Caco-2 (cell line): ENCODE results near the gene LMX1B. TPM values are rescaled to one million over a fixed set of nuclear protein-coding genes. Genes with fewer than 3 reads are reported as not detected.

ENCODE experiments used
- BruUV-seq: library from RNA; stranded (reverse); fragments of 400-500 nt; replicated peaks from 2 replicates; lab custom pipeline; 2021; lab: Mats Ljungman, UMichigan
- CTCF ChIA-PET: fragments of 300-600 bp; sonication (Branson Sonifier 250); formaldehyde crosslinking; loops from one replicate; lab custom pipeline; 2022; ENCODE audit warnings: antibody characterized with exemption; lab: Charles Lee
- POLR2A ChIA-PET: fragments of 300-600 bp; sonication (Branson Sonifier 250); formaldehyde crosslinking; loops from one replicate; lab custom pipeline; 2022; ENCODE audit warnings: antibody characterized with exemption; lab: Charles Lee
- DNase-seq, 2 experiments: peaks; one replicate each; pipeline versions ENCODE4 v3.0.0 to v3.0.0-alpha.2; 2020 to 2022
- H3K27me3 ChIP-seq: replicated peaks from 2 replicates; pipeline ENCODE4 v1.6.0; 2011; ENCODE audit warnings: low read length; ENCODE audit not compliant: control insufficient read depth, insufficient read depth
- H3K36me3 ChIP-seq: 2 replicates; pipeline ENCODE4 v1.5.1; 2011; ENCODE audit warnings: low read length; ENCODE audit not compliant: control insufficient read depth, insufficient read depth
- H3K4me1 ChIP-seq: fragments of 250-450 bp; sonication (Bioruptor Pico); 2 replicates; pipeline ENCODE4 v1.5.1; 2020; ENCODE audit warnings: mild to moderate bottlenecking
- H3K4me3 ChIP-seq: 2 replicates; pipeline ENCODE4 v1.5.1; 2011; ENCODE audit warnings: low read depth, mild to moderate bottlenecking, control low read depth, low read length
- H3K9me3 ChIP-seq: fragments of 250-450 bp; sonication (Bioruptor Pico); 2 replicates; pipeline ENCODE4 v1.5.1; 2020; ENCODE audit warnings: mild to moderate bottlenecking, moderate library complexity
- H3K27ac Mint-ChIP-seq: one replicate; pipeline ENCODE4 v1.8.0; 2022; ENCODE audit warnings: mixed read lengths; ENCODE audit not compliant: unreplicated experiment
- H3K27me3 Mint-ChIP-seq: one replicate; pipeline ENCODE4 v1.8.0; 2022; ENCODE audit warnings: mixed read lengths; ENCODE audit not compliant: insufficient read depth, unreplicated experiment
- H3K36me3 Mint-ChIP-seq: one replicate; pipeline ENCODE4 v1.8.0; 2022; ENCODE audit warnings: mild to moderate bottlenecking, mixed read lengths; ENCODE audit not compliant: insufficient read depth, unreplicated experiment
- H3K4me1 Mint-ChIP-seq: one replicate; pipeline ENCODE4 v1.8.0; 2022; ENCODE audit warnings: low read depth, mixed read lengths; ENCODE audit not compliant: unreplicated experiment
- H3K4me3 Mint-ChIP-seq: one replicate; pipeline ENCODE4 v1.8.0; 2022; ENCODE audit warnings: mild to moderate bottlenecking, moderate library complexity, mixed read lengths; ENCODE audit not compliant: unreplicated experiment
- H3K9me3 Mint-ChIP-seq: one replicate; pipeline ENCODE4 v1.8.0; 2022; ENCODE audit warnings: mixed read lengths; ENCODE audit not compliant: unreplicated experiment
- CTCF ChIP-seq, 2 experiments: fragments of 200-600 bp in 1 of 2; IDR thresholded peaks; 1 replicate in 1 of 2; 2 replicates in 1 of 2; pipeline versions ENCODE4 v1.5.1 to v1.8.0; 2011 to 2022; ENCODE audit warnings: antibody characterized with exemption in 1 of 2, control low read depth in 1 of 2, inconsistent platforms in 1 of 2, low read depth in 1 of 2, low read length in 1 of 2, mild to moderate bottlenecking in 1 of 2, moderate library complexity in 1 of 2; ENCODE audit not compliant: insufficient read depth in 1 of 2, severe bottlenecking in 1 of 2, unreplicated experiment in 1 of 2
- intact Hi-C: fragments of 100-400 bp; cut with micrococcal nuclease; formaldehyde crosslinking; loops from one replicate; pipeline ENCODE4 v1.10.0; 2022; ENCODE audit not compliant: unreplicated experiment
- total RNA-seq: library from RNA; stranded (reverse); gene quantifications from 2 replicates; pipeline ENCODE4 v1.2.3, GENCODE V29; 2022

Gene LMX1B
- total RNA-seq, 1 experiment from 2014 or later = 17.0 TPM

DNA sequence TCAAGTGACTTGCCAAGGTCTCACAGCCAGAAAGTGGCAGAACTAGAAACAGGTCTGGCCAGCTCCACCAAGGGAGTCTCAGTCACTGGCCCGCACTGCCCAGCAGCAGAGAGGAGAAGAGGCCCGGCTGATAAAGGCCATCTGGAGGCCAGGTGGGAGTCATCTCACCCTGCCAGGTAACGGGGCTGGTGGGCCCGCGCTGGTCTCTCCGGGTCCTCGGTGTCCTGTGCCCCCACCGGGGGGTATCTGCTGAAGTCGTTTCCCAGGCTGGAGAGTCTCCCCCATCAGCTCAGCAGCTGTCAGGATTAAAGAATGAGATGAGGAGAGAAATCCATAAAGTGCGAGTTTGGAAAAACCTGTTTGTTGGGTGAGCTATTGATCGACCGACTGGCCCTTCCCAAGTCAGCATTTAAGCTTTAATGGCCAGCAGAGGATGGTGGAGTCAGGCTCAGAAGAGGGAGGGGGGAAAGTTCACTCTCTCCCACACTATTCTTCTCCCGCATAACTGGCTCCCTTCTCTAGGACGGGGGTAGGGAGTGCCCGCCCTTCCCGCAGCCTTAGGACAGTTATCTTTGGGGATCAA lies 30.3 kb downstream of the LMX1B start:
- H3K27ac Mint-ChIP-seq = peak overlapping the region; percentile 64
- H3K9me3 ChIP-seq = no peaks in the 10 kb centered on the region
- no TSS peak for BruUV-seq
- CTCF ChIA-PET = interaction anchor here (0.6 to 2.3 kb wide), 3 partner anchors 8 to 46 kb away, joined by 3 to 11 read pairs (median 6); no protein-coding TSS in a partner anchor
- intact Hi-C loops = loop anchor here (1.0 to 2.0 kb wide), 2 partner anchors 8 to 17 kb away; no protein-coding TSS in a partner anchor
- H3K9me3 Mint-ChIP-seq = no peaks in the 10 kb centered on the region
- POLR2A ChIA-PET = no interaction called here
- H3K27me3 ChIP-seq = no peaks in the 10 kb centered on the region
- H3K4me3 Mint-ChIP-seq = peak overlapping the region; percentile 33
- peak; percentile 59 to 67 for DNase-seq
- H3K4me3 ChIP-seq = no peak overlapping the region
- peaks cover 46% of the 10 kb centered on the region for H3K4me1 ChIP-seq
- H3K36me3 ChIP-seq = no peaks in the 10 kb centered on the region
- H3K36me3 Mint-ChIP-seq = no peaks in the 10 kb centered on the region
- no peak for TF ChIP-seq CTCF (IDR thresholded peaks at IDR 0.05; ENCODE audit: insufficient read depth in 1 of 2, low read depth in 1 of 2, low read length in 1 of 2, severe bottlenecking in 1 of 2, unreplicated experiment in 1 of 2)
- no peaks in the 10 kb centered on the region for H3K27me3 Mint-ChIP-seq
- H3K4me1 Mint-ChIP-seq = peaks cover 65% of the 10 kb centered on the region

- TF ChIP-seq CTCF (IDR thresholded peaks at IDR 0.05; ENCODE audit: insufficient read depth in 1 of 2, low read depth in 1 of 2, low read length in 1 of 2, severe bottlenecking in 1 of 2, unreplicated experiment in 1 of 2) = no peak
- Mint-ChIP-seq H3K36me3 (no peaks in the 10 kb centered on the region), H3K9me3 (no peaks in the 10 kb centered on the region), H3K4me1 (peaks cover 64% of the 10 kb centered on the region), H3K27ac (no peak overlapping the region), H3K4me3 (no peak overlapping the region), H3K27me3 (no peaks in the 10 kb centered on the region)
- Histone ChIP-seq H3K36me3 (no peaks in the 10 kb centered on the region), H3K9me3 (no peaks in the 10 kb centered on the region), H3K4me1 (peaks cover 61% of the 10 kb centered on the region), H3K4me3 (no peak overlapping the region), H3K27me3 (no peaks in the 10 kb centered on the region)
- no peak for DNase-seq
- TSS peak; percentile 39 for BruUV-seq
- CTCF ChIA-PET = no interaction called here
- intact Hi-C loops = no loop called here
- POLR2A ChIA-PET = no interaction called here
Observed at GRCh38 chr9:126646162-126646561, 32.4 kb downstream of the LMX1B start.

DNA sequence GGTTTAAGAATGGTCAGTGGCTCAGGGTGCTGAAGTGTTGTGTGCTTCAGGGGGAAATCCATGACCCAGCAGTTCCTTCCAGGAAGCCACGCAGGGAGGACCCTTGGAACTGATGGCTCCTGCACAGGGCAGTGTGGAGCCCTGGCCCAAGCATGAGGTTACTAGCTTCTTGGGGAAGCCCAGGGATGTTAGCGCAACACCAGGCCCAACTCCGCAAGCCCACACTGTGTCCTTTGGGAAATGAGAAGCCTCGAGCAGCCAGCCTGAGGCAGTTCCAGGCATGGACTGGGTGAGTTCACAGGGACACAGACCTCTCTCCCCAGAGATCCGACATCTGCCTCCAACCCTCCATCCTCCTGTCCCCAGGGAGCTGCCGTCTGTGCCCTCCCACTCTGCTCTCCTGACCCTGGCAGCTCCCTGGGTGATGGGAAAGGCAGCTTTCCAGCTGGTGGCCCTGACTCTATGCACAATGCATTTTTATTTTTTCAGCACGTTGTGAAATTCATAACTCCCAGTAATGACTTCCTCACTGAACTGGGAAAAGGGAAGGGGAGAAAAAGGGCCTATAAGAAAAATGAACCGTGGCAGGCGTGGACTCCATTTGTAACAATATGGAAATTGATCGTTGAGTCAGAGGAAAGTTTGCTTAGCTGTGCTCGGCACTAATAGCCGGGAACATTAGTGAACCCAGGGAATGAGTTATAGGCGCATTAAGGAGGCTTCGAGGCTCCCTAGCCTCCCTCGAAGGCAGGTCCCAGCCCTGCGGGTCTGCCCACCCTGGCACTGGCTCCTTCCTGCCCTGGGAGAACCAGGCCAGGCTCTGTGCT lies 34.1 kb downstream of the LMX1B start:
- H3K4me3 ChIP-seq = no peak overlapping the region
- DNase-seq = no peak
- peaks cover 62% of the 10 kb centered on the region for H3K4me1 ChIP-seq
- H3K27ac Mint-ChIP-seq = peak overlapping the region; percentile 51
- H3K4me3 Mint-ChIP-seq = no peak overlapping the region
- no peaks in the 10 kb centered on the region for H3K36me3 Mint-ChIP-seq
- intact Hi-C loops = no loop called here
- no peaks in the 10 kb centered on the region for H3K9me3 ChIP-seq
- no peaks in the 10 kb centered on the region for H3K36me3 ChIP-seq
- H3K9me3 Mint-ChIP-seq = no peaks in the 10 kb centered on the region
- BruUV-seq = no TSS peak
- POLR2A ChIA-PET = no interaction called here
- no peaks in the 10 kb centered on the region for H3K27me3 ChIP-seq
- CTCF ChIA-PET = no interaction called here
- no peak for TF ChIP-seq CTCF (IDR thresholded peaks at IDR 0.05; ENCODE audit: insufficient read depth in 1 of 2, low read depth in 1 of 2, low read length in 1 of 2, severe bottlenecking in 1 of 2, unreplicated experiment in 1 of 2)
- no peaks in the 10 kb centered on the region for H3K27me3 Mint-ChIP-seq
- H3K4me1 Mint-ChIP-seq = peaks cover 55% of the 10 kb centered on the region
